Chondrocyte (in vitro differentiated cells): ENCODE results near the gene NFU1. TPM values are rescaled to one million over a fixed set of nuclear protein-coding genes. Genes with fewer than 3 reads are reported as not detected.

Experiments
- DNase-seq: peaks from one replicate; pipeline ENCODE4 v3.0.0; 2021; ENCODE audit warnings: mixed read lengths, low spot score
- H3K27ac Mint-ChIP-seq: one replicate; pipeline ENCODE4 v1.8.0; 2021; ENCODE audit warnings: mild to moderate bottlenecking, moderate library complexity, mixed read lengths; ENCODE audit not compliant: unreplicated experiment
- H3K27me3 Mint-ChIP-seq: 2 replicates; pipeline ENCODE4 v1.8.0; 2021; ENCODE audit warnings: low read depth, mixed read lengths
- H3K36me3 Mint-ChIP-seq: 2 replicates; pipeline ENCODE4 v1.8.0; 2021; ENCODE audit warnings: low read depth, mixed read lengths
- H3K4me1 Mint-ChIP-seq: 2 replicates; pipeline ENCODE4 v1.8.0; 2021; ENCODE audit warnings: low read depth, mild to moderate bottlenecking, mixed read lengths
- H3K4me3 Mint-ChIP-seq: one replicate; pipeline ENCODE4 v1.8.0; 2021; ENCODE audit warnings: mild to moderate bottlenecking, moderate library complexity, mixed read lengths; ENCODE audit not compliant: unreplicated experiment
- H3K9me3 Mint-ChIP-seq: 2 replicates; pipeline ENCODE4 v1.8.0; 2021; ENCODE audit warnings: low read depth, mixed read lengths
- total RNA-seq: library from RNA; stranded (reverse); gene quantifications from 3 replicates; pipeline ENCODE4 v1.2.1, GENCODE V29; 2021
- TF ChIP-seq, protein P1 (sequence below): fragments of 200-600 bp; sonication (generic); IDR thresholded peaks from 2 replicates; pipeline ENCODE4 v1.5.0; 2021; ENCODE audit warnings: antibody characterized with exemption, mild to moderate bottlenecking, moderate library complexity

Gene NFU1
- total RNA-seq, 1 donor from 2014 or later = 40.7 TPM

DNA sequence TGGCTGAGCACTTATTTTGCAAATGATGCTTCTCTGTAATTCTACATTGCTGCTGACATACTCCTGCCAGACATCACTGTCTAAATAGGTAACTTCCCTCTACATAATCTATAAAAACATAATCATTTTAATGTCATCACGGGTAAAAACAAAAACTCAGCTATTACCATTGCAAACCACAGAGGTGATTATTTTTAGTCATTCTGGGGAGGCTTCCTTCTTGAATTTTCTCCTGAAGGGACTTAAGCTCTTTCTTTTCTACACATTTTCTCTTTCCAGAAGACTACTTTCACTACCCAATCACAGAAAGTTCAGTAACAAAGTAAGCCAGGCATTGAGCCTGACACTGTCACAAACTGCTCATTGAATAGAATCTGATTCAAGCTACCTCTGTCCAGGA is 40.4 kb upstream of the NFU1 start:
- no peak for DNase-seq
- Mint-ChIP-seq H3K27ac (no peak overlapping the region), H3K27me3 (no peaks in the 10 kb centered on the region), H3K36me3 (peaks cover 11% of the 10 kb centered on the region), H3K9me3 (no peaks in the 10 kb centered on the region), H3K4me3 (no peak overlapping the region), H3K4me1 (no peaks in the 10 kb centered on the region)
- TF ChIP-seq, protein P1, sequence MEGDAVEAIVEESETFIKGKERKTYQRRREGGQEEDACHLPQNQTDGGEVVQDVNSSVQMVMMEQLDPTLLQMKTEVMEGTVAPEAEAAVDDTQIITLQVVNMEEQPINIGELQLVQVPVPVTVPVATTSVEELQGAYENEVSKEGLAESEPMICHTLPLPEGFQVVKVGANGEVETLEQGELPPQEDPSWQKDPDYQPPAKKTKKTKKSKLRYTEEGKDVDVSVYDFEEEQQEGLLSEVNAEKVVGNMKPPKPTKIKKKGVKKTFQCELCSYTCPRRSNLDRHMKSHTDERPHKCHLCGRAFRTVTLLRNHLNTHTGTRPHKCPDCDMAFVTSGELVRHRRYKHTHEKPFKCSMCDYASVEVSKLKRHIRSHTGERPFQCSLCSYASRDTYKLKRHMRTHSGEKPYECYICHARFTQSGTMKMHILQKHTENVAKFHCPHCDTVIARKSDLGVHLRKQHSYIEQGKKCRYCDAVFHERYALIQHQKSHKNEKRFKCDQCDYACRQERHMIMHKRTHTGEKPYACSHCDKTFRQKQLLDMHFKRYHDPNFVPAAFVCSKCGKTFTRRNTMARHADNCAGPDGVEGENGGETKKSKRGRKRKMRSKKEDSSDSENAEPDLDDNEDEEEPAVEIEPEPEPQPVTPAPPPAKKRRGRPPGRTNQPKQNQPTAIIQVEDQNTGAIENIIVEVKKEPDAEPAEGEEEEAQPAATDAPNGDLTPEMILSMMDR = no peak

DNA sequence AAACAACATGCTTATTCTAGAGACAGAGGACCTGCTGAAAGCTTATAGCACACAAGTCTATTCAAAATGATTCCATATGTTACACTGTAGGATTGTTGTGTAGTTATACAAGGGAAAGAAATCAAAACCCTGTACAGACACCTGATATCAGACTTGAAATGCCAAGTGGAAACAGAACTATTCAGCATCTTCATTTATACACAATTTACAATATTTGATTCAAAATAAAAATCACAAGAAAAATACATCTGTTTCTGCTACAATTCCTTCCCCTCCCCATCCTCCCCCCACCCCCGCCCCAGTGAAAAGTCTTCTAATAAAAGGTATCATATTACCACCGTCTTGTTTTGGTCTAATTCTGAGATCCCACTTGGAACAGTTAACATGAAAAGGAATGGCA is 37.5 kb upstream of the NFU1 start:
- no peak for DNase-seq
- no peaks in the 10 kb centered on the region for H3K27me3 Mint-ChIP-seq
- H3K4me3 Mint-ChIP-seq = no peak overlapping the region
- peaks cover 12% of the 10 kb centered on the region for H3K36me3 Mint-ChIP-seq
- H3K27ac Mint-ChIP-seq = no peak overlapping the region
- TF ChIP-seq, protein P1 = no peak
- H3K9me3 Mint-ChIP-seq = no peaks in the 10 kb centered on the region
- peaks cover 6% of the 10 kb centered on the region for H3K4me1 Mint-ChIP-seq

DNA sequence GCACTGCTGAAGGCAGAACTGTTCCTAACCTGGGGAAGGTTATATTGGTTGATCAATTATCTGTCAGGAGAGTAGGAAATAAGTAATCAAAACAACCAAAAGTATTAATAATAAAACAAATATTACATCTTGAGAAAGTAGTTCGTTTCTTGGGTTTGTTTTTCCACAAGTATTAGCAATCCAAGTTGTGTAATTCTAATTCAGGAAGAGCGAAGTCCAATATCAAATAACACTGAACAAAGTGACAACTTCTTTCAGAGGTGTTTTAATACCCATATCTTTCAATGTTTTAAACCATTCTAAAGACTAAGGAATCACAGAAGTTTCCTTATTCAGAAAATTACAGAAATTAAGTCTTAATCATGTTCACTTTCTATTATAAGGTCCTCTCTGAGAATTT is 34.6 kb upstream of the NFU1 start:
- peaks cover 10% of the 10 kb centered on the region for H3K4me1 Mint-ChIP-seq
- DNase-seq = no peak

DNA sequence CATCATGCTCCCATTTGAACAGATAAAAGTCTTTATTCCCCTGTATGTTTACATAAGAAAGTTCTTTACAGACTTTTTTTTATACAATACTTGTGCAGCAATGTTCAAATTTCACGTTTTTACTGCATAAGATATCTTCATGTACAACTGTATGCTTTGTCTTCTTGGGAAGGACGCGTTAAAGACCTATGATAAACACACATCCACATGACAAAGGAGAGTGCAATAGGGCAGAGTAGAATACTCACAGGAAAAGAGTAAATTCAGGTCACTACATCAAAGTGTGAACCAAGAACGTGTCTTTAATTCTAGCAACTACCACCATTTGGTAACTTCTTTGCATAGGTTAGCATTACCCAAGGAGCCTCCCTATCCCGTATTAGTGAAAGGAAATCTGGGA is 33.7 kb upstream of the NFU1 start:
- TF ChIP-seq, protein P1 = no peak
- DNase-seq = no peak
- Mint-ChIP-seq H3K36me3 (peaks cover 14% of the 10 kb centered on the region), H3K4me3 (no peak overlapping the region), H3K4me1 (peaks cover 10% of the 10 kb centered on the region), H3K9me3 (no peaks in the 10 kb centered on the region), H3K27me3 (no peaks in the 10 kb centered on the region), H3K27ac (no peak overlapping the region)

More for the DNA sequence above, 34.6 kb upstream of the NFU1 start:
- no peaks in the 10 kb centered on the region for H3K9me3 Mint-ChIP-seq
- H3K27ac Mint-ChIP-seq = no peak overlapping the region
- H3K27me3 Mint-ChIP-seq = no peaks in the 10 kb centered on the region
- H3K4me3 Mint-ChIP-seq = no peak overlapping the region
- TF ChIP-seq, protein P1 = no peak
- H3K36me3 Mint-ChIP-seq = peaks cover 8% of the 10 kb centered on the region

DNA sequence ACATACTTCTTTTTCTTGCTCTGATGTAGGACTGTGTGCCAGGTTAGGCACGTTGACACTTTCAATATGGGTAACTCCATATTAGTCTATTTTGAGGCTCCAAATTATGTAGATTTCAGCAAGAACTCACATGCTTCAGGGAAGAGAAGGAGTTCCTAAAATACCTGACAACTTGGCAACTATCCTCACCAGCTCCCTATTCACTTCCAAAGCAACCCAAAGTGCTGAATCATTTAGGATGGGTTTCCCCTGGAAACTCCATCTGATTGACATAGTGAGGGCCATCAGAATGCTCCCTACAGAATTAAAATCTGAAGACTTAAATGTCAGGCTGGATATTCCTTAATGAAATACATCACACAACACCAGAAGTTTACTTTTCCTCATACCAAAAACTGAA is 32.5 kb upstream of the NFU1 start:
- Mint-ChIP-seq H3K27me3 (no peaks in the 10 kb centered on the region), H3K36me3 (peaks cover 19% of the 10 kb centered on the region), H3K4me3 (no peak overlapping the region), H3K4me1 (peaks cover 10% of the 10 kb centered on the region), H3K27ac (no peak overlapping the region), H3K9me3 (no peaks in the 10 kb centered on the region)
- TF ChIP-seq, protein P1 = no peak
- no peak for DNase-seq
